Measurements from ENCODE around the gene TMEM108.

- no peak for TF ChIP-seq CTCF (conservative IDR thresholded peaks at IDR 0.05 in 1 of 2, IDR thresholded peaks at IDR 0.05 in 1 of 2; ENCODE audit: low read depth in 1 of 2, low read length in 2 of 2)
- TF ChIP-seq EZH2 (IDR thresholded peaks at IDR 0.05; ENCODE audit: low read length, missing control alignments): no peak
Measured at GRCh38 chr3:133032301-133032700, 5.9 kb upstream of the TMEM108 start.
